K562 (cell line): Measurements from ENCODE around the gene ASAH2B. TPM values are rescaled to one million over a fixed set of nuclear protein-coding genes. Genes with fewer than 3 reads are reported as not detected.
"Not testable (repeated sequence)": the region's sequence is repeated elsewhere in the genome, so short reads cannot be mapped to it uniquely, and the experiment has no call there.

ENCODE experiments used
- ATAC-seq: fragments of 200-7000 bp; cut with Tn5 transposase; 3 replicates; pipeline ENCODE4 v1.9.1; 2020; ENCODE audit warnings: moderate library complexity
- BruUV-seq: library from RNA; stranded (reverse); fragments of 400-500 nt; replicated peaks from 2 replicates; lab custom pipeline; 2021; lab: Mats Ljungman, UMichigan
- CTCF ChIA-PET: fragments of 300-600 bp; formaldehyde crosslinking; extraction: SDS; loops from one replicate; lab custom pipeline; 2021; ENCODE audit warnings: low intra/inter-chr PET ratio; lab: Yijun Ruan, JAX
- POLR2A ChIA-PET: fragments of 300-600, 350-650 bp; sonication (Branson Sonifier 250); formaldehyde crosslinking; extraction: SDS; loops from one replicate; lab custom pipeline; 2021; ENCODE audit warnings: antibody characterized with exemption, inconsistent platforms; lab: Yijun Ruan, JAX
- DNase-seq, 4 experiments: peaks; one replicate each; pipeline versions ENCODE4 v3.0.0 to v3.0.0-alpha.2; 2011 to 2018; ENCODE audit warnings: low spot score in 3 of 4, mixed read lengths in 3 of 4; ENCODE audit errors: extremely low read depth in 1 of 4
- FAIRE-seq: peaks from 2 replicates; lab custom pipeline; 2011; peaks lifted over from hg19 to GRCh38; lab: Jason Lieb, UNC
- H2AFZ ChIP-seq: 2 replicates; pipeline ENCODE4 v1.6.0; 2011; ENCODE audit warnings: low read depth, low read length, control low read depth, inconsistent platforms
- H3K27ac ChIP-seq: fragments of 200-600 bp; 3 replicates; pipeline ENCODE4 v1.8.0; 2011; ENCODE audit warnings: low read depth, mild to moderate bottlenecking, control low read depth, inconsistent platforms, low read length, moderate library complexity, mixed read lengths; ENCODE audit errors: extremely low read depth
- H3K27me3 ChIP-seq, 2 experiments: fragments of 300-600 bp in 1 of 2; 2 replicates in 1 of 2; 3 replicates in 1 of 2; pipeline versions ENCODE4 v1.6.0 to v1.8.0; 2011; ENCODE audit warnings: inconsistent platforms in 2 of 2, low read length in 2 of 2, mild to moderate bottlenecking in 1 of 2, mixed read lengths in 1 of 2, moderate library complexity in 1 of 2; ENCODE audit not compliant: control insufficient read depth in 2 of 2, insufficient read depth in 2 of 2
- H3K36me3 ChIP-seq: fragments of 300-600 bp; 3 replicates; pipeline ENCODE4 v1.8.0; 2011; ENCODE audit warnings: mild to moderate bottlenecking, low read length, inconsistent platforms; ENCODE audit not compliant: control insufficient read depth, insufficient read depth
- H3K4me1 ChIP-seq, 2 experiments: fragments of 200-600 bp in 1 of 2; replicated peaks in 1 of 2; 2 replicates in 1 of 2; 3 replicates in 1 of 2; pipeline versions ENCODE4 v1.5.1 to v1.8.0; 2011; ENCODE audit warnings: inconsistent platforms in 2 of 2, low read length in 2 of 2, mild to moderate bottlenecking in 1 of 2, mixed read lengths in 1 of 2, moderate library complexity in 1 of 2; ENCODE audit not compliant: control insufficient read depth in 2 of 2, insufficient read depth in 2 of 2
- H3K4me2 ChIP-seq: 2 replicates; pipeline ENCODE4 v1.6.1; 2011; ENCODE audit warnings: low read length, control low read depth, inconsistent platforms, mixed read lengths; ENCODE audit not compliant: insufficient read depth
- H3K4me3 ChIP-seq: fragments of 200-600 bp; sonication (generic), shearing (Covaris generic); 2 replicates; pipeline ENCODE4 v1.5.1; 2016; ENCODE audit warnings: control low read depth, inconsistent platforms
- H3K79me2 ChIP-seq: fragments of 200-600 bp; 3 replicates; pipeline ENCODE4 v1.8.0; 2011; ENCODE audit warnings: low read length, inconsistent platforms; ENCODE audit not compliant: control insufficient read depth, insufficient read depth
- H3K9ac ChIP-seq, 2 experiments: 2 replicates each; pipeline versions ENCODE4 v1.6.0 to v1.6.1; 2011; ENCODE audit warnings: low read depth in 2 of 2, low read length in 2 of 2, control low read depth in 1 of 2, inconsistent platforms in 1 of 2, mild to moderate bottlenecking in 1 of 2, mixed read lengths in 1 of 2; ENCODE audit not compliant: insufficient read depth in 1 of 2
- H3K9me1 ChIP-seq: one replicate; pipeline ENCODE4 v1.6.0; 2011; ENCODE audit warnings: inconsistent platforms, mild to moderate bottlenecking, low read length, moderate library complexity; ENCODE audit not compliant: control insufficient read depth, insufficient read depth
- H3K9me3 ChIP-seq: replicated peaks from 2 replicates; pipeline ENCODE4 v1.5.1; 2011; ENCODE audit warnings: low read depth, low read length, inconsistent platforms; ENCODE audit not compliant: control insufficient read depth, insufficient read depth
- H4K20me1 ChIP-seq: replicated peaks from 2 replicates; pipeline ENCODE4 v1.6.1; 2011; ENCODE audit warnings: low read length, inconsistent platforms, mixed read lengths; ENCODE audit not compliant: control insufficient read depth, insufficient read depth
- ATF1 ChIP-seq, 2 experiments: fragments of 450-650 bp in 1 of 2; IDR thresholded peaks; 2 replicates each; pipeline ENCODE4 v1.6.1; 2016; ENCODE audit warnings: missing compliant biosample characterization in 1 of 2, missing genetic modification characterization in 1 of 2
- C11orf30 ChIP-seq: fragments of 450-650 bp; IDR thresholded peaks from 2 replicates; pipeline ENCODE4 v1.6.1; 2016; ENCODE audit warnings: low read depth, mild to moderate bottlenecking
- CBFB ChIP-seq: sonication (generic); formaldehyde crosslinking; IDR thresholded peaks from 2 replicates; pipeline ENCODE4 v1.4.0; 2020; ENCODE audit warnings: mild to moderate bottlenecking, missing genetic modification reagents
- POLR3A ChIP-seq: IDR thresholded peaks from 2 replicates; pipeline ENCODE4 v1.6.1; 2011; ENCODE audit warnings: borderline replicate concordance, mild to moderate bottlenecking, moderate library complexity; ENCODE audit not compliant: insufficient read length, insufficient read depth; ENCODE audit errors: extremely low read depth
- RNF2 ChIP-seq: sonication (generic); IDR thresholded peaks from 2 replicates; pipeline ENCODE4 v1.6.1; 2016
- SIN3A ChIP-seq, 2 experiments: fragments of 150-350 bp in 1 of 2; IDR thresholded peaks; 2 replicates each; pipeline ENCODE4 v1.6.1; 2011 to 2016; ENCODE audit warnings: borderline replicate concordance in 2 of 2, low read depth in 2 of 2, low read length in 2 of 2, mild to moderate bottlenecking in 2 of 2, moderate library complexity in 2 of 2; ENCODE audit not compliant: control insufficient read depth in 1 of 2
- ZNF324 ChIP-seq: fragments of 250-450 bp; sonication (Bioruptor Pico); IDR thresholded peaks from 2 replicates; pipeline ENCODE4 v1.4.0; 2020; ENCODE audit warnings: mild to moderate bottlenecking
- WGBS: fragments of 100-300 bp; shearing (Covaris generic); methylation state at CpG from one replicate; pipeline ENCODE4 v1.1.6; 2016; ENCODE audit warnings: low coverage, mixed read lengths; ENCODE audit not compliant: insufficient coverage; ENCODE audit errors: missing lambda C conversion rate; 5-methylcytosine and 5-hydroxymethylcytosine counted together
- in situ Hi-C: fragments of 300-500 bp; cut with MboI; formaldehyde crosslinking; loops from 4 replicates; pipeline ENCODE4 v1.15.0; 2018; ENCODE audit warnings: inconsistent platforms, mixed read lengths
- intact Hi-C: fragments of 100-400 bp; cut with micrococcal nuclease; formaldehyde crosslinking; loops from 2 replicates; pipeline ENCODE4 v1.14.2; 2022
- polyA plus RNA-seq, 8 experiments: library from polyadenylated mRNA; depleted of rRNA in 4 of 8; stranded (reverse) in 5 of 8; unstranded in 3 of 8; fragments of >200 nt; fragmentation: Nextera tagmentation in 2 of 8; fragmentation: Illumina TruSeq in 1 of 8; extraction: Ambion mirVana in 2 of 8; extraction: Trizol in 1 of 8; gene quantifications; 2 replicates each; pipeline versions ENCODE4 v1.2.1 to v1.2.3, GENCODE V29; 2011 to 2014; ENCODE audit warnings: inconsistent platforms in 1 of 8, missing spikeins in 1 of 8
- total RNA-seq, 7 experiments: library from RNA; depleted of rRNA in 6 of 7; stranded (reverse); fragments of >200 nt in 6 of 7; fragmentation: Illumina TruSeq in 2 of 7; extraction: Trizol in 2 of 7; gene quantifications; 2 replicates each; pipeline versions ENCODE4 v1.2.1 to v1.2.3, GENCODE V29; 2011 to 2021; ENCODE audit warnings: low replicate concordance in 1 of 7
- TF ChIP-seq, protein P1 (sequence below): fragments of 250-450 bp; sonication (Bioruptor Pico); IDR thresholded peaks from 2 replicates; pipeline ENCODE4 v1.8.0; 2021; ENCODE audit warnings: mild to moderate bottlenecking, moderate library complexity
- TF ChIP-seq, protein P2 (sequence below): fragments of 150-350 bp; conservative IDR thresholded peaks from 2 replicates; pipeline ENCODE4 v1.6.1; 2014; ENCODE audit warnings: low read length

ASAH2B gene
- total and polyA plus RNA-seq, 9 of the 15 experiments (the other 6 are each of a cell fraction or from before 2014, with no cell fraction given) = 5.0 to 18.3 (median 14.4) TPM

DNA sequence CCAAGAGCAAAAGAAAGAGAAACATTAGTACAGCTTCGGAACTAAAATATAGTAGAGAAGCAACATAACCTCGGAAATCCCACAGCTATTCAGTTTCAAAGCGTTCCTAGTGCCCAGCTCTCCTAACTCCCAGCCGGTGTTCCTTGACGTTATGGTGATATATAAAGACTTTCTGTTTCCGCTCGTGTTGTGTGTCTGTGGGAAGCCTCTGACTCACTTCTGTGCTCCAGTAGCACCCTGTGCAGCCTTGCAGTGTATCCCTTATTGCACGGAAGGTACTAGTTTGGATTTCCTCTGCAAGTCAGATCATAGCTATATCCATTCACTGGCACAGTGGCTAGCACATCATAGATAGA, 535 bp downstream of the ASAH2B start:
- no peak for FAIRE-seq
- CTCF ChIA-PET = no interaction called here
- peak overlapping the region; percentile 90 for H3K4me2 ChIP-seq
- peak in 2 of 4 experiments; percentile 3 to 51 for DNase-seq
- H3K27me3 ChIP-seq = no peaks in the 10 kb centered on the region; a peak in 1 of 5 replicates
- TF ChIP-seq CBFB (CRISPR knock-in tag) (no peak), SIN3A (IDR thresholded peaks at IDR 0.05; ENCODE audit: borderline replicate concordance in 2 of 2, control insufficient read depth in 1 of 2, low read depth in 2 of 2, low read length in 2 of 2) (0 out of 4 replicates have a peak, but pooled peaks of 1 of the 2 experiments have one; percentile 0), POLR3A (no peak), ATF1 (CRISPR knock-in tag; IDR thresholded peaks at IDR 0.05) (no peak), ATF1 (tag; IDR thresholded peaks at IDR 0.05) (peak; percentile 52; the same call in 1 of the 2 replicates), ZNF324 (CRISPR knock-in tag) (no peak), C11orf30 (no peak), RNF2 (0 out of 2 replicates have a peak, but pooled peaks have one; percentile 4)
- TF ChIP-seq, protein P1, sequence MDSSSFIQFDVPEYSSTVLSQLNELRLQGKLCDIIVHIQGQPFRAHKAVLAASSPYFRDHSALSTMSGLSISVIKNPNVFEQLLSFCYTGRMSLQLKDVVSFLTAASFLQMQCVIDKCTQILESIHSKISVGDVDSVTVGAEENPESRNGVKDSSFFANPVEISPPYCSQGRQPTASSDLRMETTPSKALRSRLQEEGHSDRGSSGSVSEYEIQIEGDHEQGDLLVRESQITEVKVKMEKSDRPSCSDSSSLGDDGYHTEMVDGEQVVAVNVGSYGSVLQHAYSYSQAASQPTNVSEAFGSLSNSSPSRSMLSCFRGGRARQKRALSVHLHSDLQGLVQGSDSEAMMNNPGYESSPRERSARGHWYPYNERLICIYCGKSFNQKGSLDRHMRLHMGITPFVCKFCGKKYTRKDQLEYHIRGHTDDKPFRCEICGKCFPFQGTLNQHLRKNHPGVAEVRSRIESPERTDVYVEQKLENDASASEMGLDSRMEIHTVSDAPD (CRISPR knock-in tag) = no peak
- TF ChIP-seq, protein P2, sequence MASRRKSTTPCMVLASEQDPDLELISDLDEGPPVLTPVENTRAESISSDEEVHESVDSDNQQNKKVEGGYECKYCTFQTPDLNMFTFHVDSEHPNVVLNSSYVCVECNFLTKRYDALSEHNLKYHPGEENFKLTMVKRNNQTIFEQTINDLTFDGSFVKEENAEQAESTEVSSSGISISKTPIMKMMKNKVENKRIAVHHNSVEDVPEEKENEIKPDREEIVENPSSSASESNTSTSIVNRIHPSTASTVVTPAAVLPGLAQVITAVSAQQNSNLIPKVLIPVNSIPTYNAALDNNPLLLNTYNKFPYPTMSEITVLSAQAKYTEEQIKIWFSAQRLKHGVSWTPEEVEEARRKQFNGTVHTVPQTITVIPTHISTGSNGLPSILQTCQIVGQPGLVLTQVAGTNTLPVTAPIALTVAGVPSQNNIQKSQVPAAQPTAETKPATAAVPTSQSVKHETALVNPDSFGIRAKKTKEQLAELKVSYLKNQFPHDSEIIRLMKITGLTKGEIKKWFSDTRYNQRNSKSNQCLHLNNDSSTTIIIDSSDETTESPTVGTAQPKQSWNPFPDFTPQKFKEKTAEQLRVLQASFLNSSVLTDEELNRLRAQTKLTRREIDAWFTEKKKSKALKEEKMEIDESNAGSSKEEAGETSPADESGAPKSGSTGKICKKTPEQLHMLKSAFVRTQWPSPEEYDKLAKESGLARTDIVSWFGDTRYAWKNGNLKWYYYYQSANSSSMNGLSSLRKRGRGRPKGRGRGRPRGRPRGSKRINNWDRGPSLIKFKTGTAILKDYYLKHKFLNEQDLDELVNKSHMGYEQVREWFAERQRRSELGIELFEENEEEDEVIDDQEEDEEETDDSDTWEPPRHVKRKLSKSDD = no peak
- H3K36me3 ChIP-seq = no peaks in the 10 kb centered on the region
- peak overlapping the region; percentile 72 for H3K27ac ChIP-seq
- intact Hi-C loops (no loop called here), in situ Hi-C loops (loop anchor here (10.0 kb wide), 1 partner anchor 545 kb away; no protein-coding TSS in a partner anchor)
- TSS peak; percentile 71 for BruUV-seq
- H3K79me2 ChIP-seq = peaks cover 12% of the 10 kb centered on the region
- H3K4me1 ChIP-seq = peaks cover 0 to 13% of the 10 kb centered on the region in 2 experiments; a peak in 2 of 5 replicates
- peak; percentile 11 for ATAC-seq
- H3K9me1 ChIP-seq = no peaks in the 10 kb centered on the region
- peak overlapping the region; percentile 97 for H2AFZ ChIP-seq
- H3K9ac ChIP-seq = peak overlapping the region; percentile 78 to 99
- 0% methylated on average over 8 of the region's 8 CpGs for WGBS
- no peaks in the 10 kb centered on the region for H4K20me1 ChIP-seq
- H3K4me3 ChIP-seq = peak overlapping the region; percentile 61
- no peaks in the 10 kb centered on the region for H3K9me3 ChIP-seq
- POLR2A ChIA-PET = interaction anchor here (0.8 to 1.1 kb wide), 3 partner anchors 9 to 1323 kb away, joined by 3 read pairs; no protein-coding TSS in a partner anchor

DNA sequence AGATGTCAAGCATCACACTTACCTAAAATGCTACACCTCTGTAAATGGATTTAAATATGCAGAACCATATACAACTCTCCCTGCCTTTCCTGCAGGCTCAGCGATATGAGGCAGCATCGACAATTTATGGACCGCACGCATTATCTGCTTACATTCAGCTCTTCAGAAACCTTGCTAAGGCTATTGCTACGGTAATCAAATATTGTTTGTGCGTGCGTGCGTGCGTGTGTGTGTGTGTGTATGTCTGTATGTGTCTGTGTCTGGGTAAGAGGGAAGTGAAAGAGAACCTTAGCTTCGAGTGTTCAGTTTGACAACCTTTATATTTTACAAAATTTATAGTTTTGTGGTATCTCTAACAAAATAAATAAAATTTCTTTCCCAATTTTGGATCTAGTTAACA, 3.1 kb downstream of the ASAH2B start:
- H3K27ac ChIP-seq, BruUV-seq, FAIRE-seq, H3K36me3 ChIP-seq, H3K9me1 ChIP-seq, H3K4me2 ChIP-seq, H4K20me1 ChIP-seq, POLR2A ChIA-PET, H3K9ac ChIP-seq, H3K9me3 ChIP-seq, CTCF ChIA-PET, DNase-seq, H3K27me3 ChIP-seq, H3K4me3 ChIP-seq, H2AFZ ChIP-seq, intact Hi-C loops, ATAC-seq: not testable (repeated sequence)
- peaks cover 12% of the 10 kb centered on the region for H3K79me2 ChIP-seq
- in situ Hi-C loops = loop anchor here (10.0 kb wide), 1 partner anchor 548 kb away; no protein-coding TSS in a partner anchor
- peaks cover 0 to 13% of the 10 kb centered on the region in 2 experiments; a peak in 2 of 5 replicates for H3K4me1 ChIP-seq
- 92% methylated on average over 10 of the region's 10 CpGs for WGBS
